A673 (cell line): ENCODE results near the gene SPRED2.

Experiments
- EZH2 ChIP-seq: fragments of 200-600 bp; sonication (generic); IDR thresholded peaks from 2 replicates; pipeline ENCODE4 v1.6.1; 2017; ENCODE audit warnings: borderline replicate concordance, low read depth, mild to moderate bottlenecking, mixed read lengths, antibody characterized with exemption, low read length; ENCODE audit not compliant: poor library complexity, severe bottlenecking
- TF ChIP-seq, protein P1 (sequence below): fragments of 300-800, 200-600 bp; sonication (generic); conservative IDR thresholded peaks from 2 replicates; pipeline ENCODE4 v1.5.1; 2017; ENCODE audit warnings: low read depth, mild to moderate bottlenecking, antibody characterized with exemption, low read length, moderate library complexity, mixed read lengths

DNA sequence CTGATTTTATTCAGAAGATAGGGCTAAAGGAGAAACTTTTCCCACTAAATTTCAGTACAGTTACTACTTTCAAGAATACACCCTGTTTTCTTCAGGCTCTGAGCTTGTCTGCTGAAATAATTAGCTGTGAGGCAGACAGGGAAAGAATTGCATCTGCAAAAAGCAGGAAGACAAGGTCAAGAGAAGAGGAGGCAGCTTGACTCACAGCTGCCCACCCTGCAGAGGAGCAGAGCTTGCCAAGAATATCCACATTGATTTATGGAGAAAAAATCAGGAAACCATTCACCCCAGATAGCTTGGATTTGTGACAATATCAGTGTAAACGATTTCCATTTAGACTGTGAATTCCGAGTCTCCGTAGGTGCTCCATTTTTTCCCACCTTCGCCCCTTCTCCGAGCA, 155.8 kb downstream of the SPRED2 start:
- TF ChIP-seq, protein P1, sequence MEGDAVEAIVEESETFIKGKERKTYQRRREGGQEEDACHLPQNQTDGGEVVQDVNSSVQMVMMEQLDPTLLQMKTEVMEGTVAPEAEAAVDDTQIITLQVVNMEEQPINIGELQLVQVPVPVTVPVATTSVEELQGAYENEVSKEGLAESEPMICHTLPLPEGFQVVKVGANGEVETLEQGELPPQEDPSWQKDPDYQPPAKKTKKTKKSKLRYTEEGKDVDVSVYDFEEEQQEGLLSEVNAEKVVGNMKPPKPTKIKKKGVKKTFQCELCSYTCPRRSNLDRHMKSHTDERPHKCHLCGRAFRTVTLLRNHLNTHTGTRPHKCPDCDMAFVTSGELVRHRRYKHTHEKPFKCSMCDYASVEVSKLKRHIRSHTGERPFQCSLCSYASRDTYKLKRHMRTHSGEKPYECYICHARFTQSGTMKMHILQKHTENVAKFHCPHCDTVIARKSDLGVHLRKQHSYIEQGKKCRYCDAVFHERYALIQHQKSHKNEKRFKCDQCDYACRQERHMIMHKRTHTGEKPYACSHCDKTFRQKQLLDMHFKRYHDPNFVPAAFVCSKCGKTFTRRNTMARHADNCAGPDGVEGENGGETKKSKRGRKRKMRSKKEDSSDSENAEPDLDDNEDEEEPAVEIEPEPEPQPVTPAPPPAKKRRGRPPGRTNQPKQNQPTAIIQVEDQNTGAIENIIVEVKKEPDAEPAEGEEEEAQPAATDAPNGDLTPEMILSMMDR: no peak
- no peak for TF ChIP-seq EZH2
